HepG2 (cell line): ENCODE data around the gene IGFBP7. TPM values are rescaled to one million over a fixed set of nuclear protein-coding genes. Genes with fewer than 3 reads are reported as not detected.

Experiments
- ARID5B ChIP-seq: IDR thresholded peaks from 2 replicates; pipeline ENCODE4 v1.4.0; 2020; ENCODE audit warnings: mild to moderate bottlenecking, missing genetic modification reagents
- EP300 ChIP-seq, 3 experiments: sonication (generic) in 1 of 3; formaldehyde crosslinking in 1 of 3; IDR thresholded peaks; 2 replicates each; pipeline versions ENCODE4 v1.5.1 to v1.6.1; 2011 to 2020; ENCODE audit warnings: low read depth in 2 of 3, low read length in 2 of 3, borderline replicate concordance in 1 of 3, improper control_type of control experiment in 1 of 3, mild to moderate bottlenecking in 1 of 3, missing genetic modification reagents in 1 of 3, moderate library complexity in 1 of 3
- FOXO1 ChIP-seq: sonication (generic); formaldehyde crosslinking; IDR thresholded peaks from 2 replicates; pipeline ENCODE4 v1.4.0; 2020; ENCODE audit warnings: missing genetic modification reagents
- HDAC2 ChIP-seq: sonication (generic); formaldehyde crosslinking; IDR thresholded peaks from 2 replicates; pipeline ENCODE4 v1.4.0; 2020; ENCODE audit warnings: missing genetic modification reagents
- HMG20A ChIP-seq: IDR thresholded peaks from 2 replicates; pipeline ENCODE4 v1.6.1; 2016; ENCODE audit warnings: borderline replicate concordance
- KLF16 ChIP-seq, 2 experiments: sonication (generic) in 1 of 2; formaldehyde crosslinking in 1 of 2; IDR thresholded peaks; 2 replicates each; pipeline versions ENCODE4 v1.6.1 to v1.8.0; 2016 to 2023; ENCODE audit warnings: missing genetic modification reagents in 2 of 2, missing compliant biosample characterization in 1 of 2
- MBD4 ChIP-seq: IDR thresholded peaks from 2 replicates; pipeline ENCODE4 v1.6.1; 2012; ENCODE audit warnings: low read length, inconsistent platforms, borderline replicate concordance
- MED1 ChIP-seq: sonication (generic); formaldehyde crosslinking; IDR thresholded peaks from 2 replicates; pipeline ENCODE4 v1.4.0; 2020; ENCODE audit warnings: missing genetic modification reagents
- NR2F6 ChIP-seq, 2 experiments: IDR thresholded peaks; 2 replicates each; pipeline ENCODE4 v1.6.1; 2016; ENCODE audit warnings: antibody characterized with exemption in 1 of 2, mild to moderate bottlenecking in 1 of 2
- RARA ChIP-seq: IDR thresholded peaks from 2 replicates; pipeline ENCODE4 v1.6.1; 2016; ENCODE audit warnings: missing genetic modification reagents, missing compliant biosample characterization
- RXRA ChIP-seq: sonication (generic); formaldehyde crosslinking; IDR thresholded peaks from 2 replicates; pipeline ENCODE4 v1.5.1; 2020; ENCODE audit warnings: missing genetic modification reagents
- SKI ChIP-seq: fragments of 450-650 bp; IDR thresholded peaks from one replicate; pipeline ENCODE4 v1.6.1; 2018; ENCODE audit warnings: mild to moderate bottlenecking; ENCODE audit not compliant: partially characterized antibody
- SMC3 ChIP-seq: IDR thresholded peaks from 2 replicates; pipeline ENCODE4 v1.6.1; 2011; ENCODE audit warnings: low read length, improper control_type of control experiment
- SOX5 ChIP-seq: IDR thresholded peaks from 2 replicates; pipeline ENCODE4 v1.6.1; 2016; ENCODE audit warnings: borderline replicate concordance
- SOX6 ChIP-seq, 2 experiments: fragments of 450-650 bp in 1 of 2; sonication (generic) in 1 of 2; formaldehyde crosslinking in 1 of 2; IDR thresholded peaks; 2 replicates each; pipeline versions ENCODE4 v1.4.0 to v1.6.1; 2017 to 2020; ENCODE audit warnings: antibody characterized with exemption in 1 of 2, mild to moderate bottlenecking in 1 of 2, missing genetic modification reagents in 1 of 2
- TBL1XR1 ChIP-seq: fragments of 150-350 bp; IDR thresholded peaks from 2 replicates; pipeline ENCODE4 v1.6.1; 2014; ENCODE audit warnings: borderline replicate concordance, low read length; ENCODE audit not compliant: partially characterized antibody
- TCF7 ChIP-seq: sonication (generic); IDR thresholded peaks from 2 replicates; pipeline ENCODE4 v1.6.1; 2016; ENCODE audit warnings: antibody characterized with exemption, low read depth
- ZBTB20 ChIP-seq: sonication (generic); formaldehyde crosslinking; IDR thresholded peaks from 2 replicates; pipeline ENCODE4 v1.8.1; 2023; ENCODE audit warnings: missing genetic modification reagents, low read depth, mild to moderate bottlenecking, borderline replicate concordance
- ZFP36 ChIP-seq: fragments of 150-350 bp; IDR thresholded peaks from 2 replicates; pipeline ENCODE4 v1.6.1; 2018; ENCODE audit warnings: borderline replicate concordance, low read length, low read depth; ENCODE audit not compliant: partially characterized antibody
- ZNF280D ChIP-seq: sonication (generic); formaldehyde crosslinking; IDR thresholded peaks from 2 replicates; pipeline ENCODE4 v1.5.1; 2020; ENCODE audit warnings: mild to moderate bottlenecking, missing genetic modification reagents
- ZNF580 ChIP-seq: IDR thresholded peaks from 2 replicates; pipeline ENCODE4 v1.6.1; 2016; ENCODE audit warnings: low read depth, borderline replicate concordance
- ZNF644 ChIP-seq: IDR thresholded peaks from 2 replicates; pipeline ENCODE4 v1.6.1; 2016; ENCODE audit warnings: low read depth
- polyA plus RNA-seq, 8 experiments: library from polyadenylated mRNA; depleted of rRNA in 3 of 8; stranded (reverse) in 7 of 8; unstranded in 1 of 8; fragments of >200 nt; fragmentation: Illumina TruSeq in 4 of 8; extraction: Trizol in 4 of 8; gene quantifications; 2 replicates each; pipeline versions ENCODE4 v1.2.1 to v1.2.3, GENCODE V29; 2011 to 2016; ENCODE audit warnings: low read depth in 4 of 8, missing spikeins in 1 of 8, mixed read lengths in 1 of 8; ENCODE audit not compliant: insufficient read depth in 1 of 8
- total RNA-seq, 5 experiments: library from RNA; depleted of rRNA; stranded (reverse); fragments of >200 nt; fragmentation: Illumina TruSeq; extraction: Trizol; gene quantifications; 2 replicates each; pipeline ENCODE4 v1.2.3, GENCODE V29; 2016; ENCODE audit warnings: low read depth in 1 of 5

Gene IGFBP7
- total and polyA plus RNA-seq, 2 of the 13 experiments (the other 11 are each of a cell fraction or from before 2014, with no cell fraction given): 1.1 to 1.3 TPM

GRCh38 chr4:57100979-57101651, 9.1 kb downstream of the IGFBP7 start (continued):
- TF ChIP-seq ARID5B (CRISPR knock-in tag) (peak; percentile 77; the same call in 1 of the 2 replicates), ZBTB20 (CRISPR knock-in tag) (0 out of 2 replicates have a peak, but pooled peaks have one; percentile 34), HMG20A (CRISPR knock-in tag) (peak; percentile 65; the same call in 1 of the 2 replicates), FOXO1 (CRISPR knock-in tag) (0 out of 2 replicates have a peak, but pooled peaks have one; percentile 66), TBL1XR1 (peak; percentile 45), RXRA (CRISPR knock-in tag) (peak; percentile 87; the same call in 1 of the 2 replicates), KLF16 (CRISPR knock-in tag; IDR thresholded peaks at IDR 0.05) (no peak), EP300 (IDR thresholded peaks at IDR 0.05; ENCODE audit: low read depth in 2 of 2, low read length in 2 of 2) (peak in 1 of 2 experiments; percentile 66; a peak in 2 of 4 replicates), EP300 (CRISPR knock-in tag; IDR thresholded peaks at IDR 0.05; ENCODE audit: borderline replicate concordance) (no peak; the same call in 1 of the 2 replicates), MBD4 (no peak), TCF7 (peak; percentile 63), SOX6 (IDR thresholded peaks at IDR 0.05) (no peak), SOX6 (CRISPR knock-in tag; IDR thresholded peaks at IDR 0.05) (peak; percentile 64), SKI (peak; percentile 84), ZNF280D (CRISPR knock-in tag) (0 out of 2 replicates have a peak, but pooled peaks have one; percentile 31), MED1 (peak; percentile 50), RARA (peak; percentile 87), NR2F6 (IDR thresholded peaks at IDR 0.05) (peak; percentile 69), NR2F6 (CRISPR knock-in tag; IDR thresholded peaks at IDR 0.05) (peak; percentile 76), SOX5 (peak; percentile 60; the same call in 1 of the 2 replicates), ZNF644 (CRISPR knock-in tag) (0 out of 2 replicates have a peak, but pooled peaks have one; percentile 35), SMC3 (0 out of 2 replicates have a peak, but pooled peaks have one; percentile 4), ZNF580 (CRISPR knock-in tag) (0 out of 2 replicates have a peak, but pooled peaks have one; percentile 27), HDAC2 (CRISPR knock-in tag) (peak; percentile 32; the same call in 1 of the 2 replicates), ZFP36 (no peak)
